Cardiac fibroblast (primary cell): ENCODE measurements around the gene CHIT1.
"Not testable (repeated sequence)": the region's sequence is repeated elsewhere in the genome, so short reads cannot be mapped to it uniquely, and the experiment has no call there.

Experiments used
- DNase-seq, 2 donors: peaks; one replicate each; pipeline versions ENCODE4 v3.0.0 to v3.0.0-alpha.2; 2010; ENCODE audit warnings: low read depth in 2 of 2
- H3K4me3 ChIP-seq, 2 donors: replicated peaks in 1 of 2; 1 replicate in 1 of 2; 2 replicates in 1 of 2; pipeline ENCODE4 v1.5.1; 2011; ENCODE audit warnings: low read depth in 2 of 2, low read length in 2 of 2, mild to moderate bottlenecking in 2 of 2, moderate library complexity in 1 of 2
- TF ChIP-seq, protein P1 (sequence below): IDR thresholded peaks from one replicate; pipeline ENCODE4 v1.5.1; 2011; ENCODE audit warnings: low read depth, mild to moderate bottlenecking, low read length, inconsistent platforms

CHIT1 gene

GRCh38 chr1:203271018-203271743, 41.7 kb upstream of the CHIT1 start:
- TF ChIP-seq, protein P1, sequence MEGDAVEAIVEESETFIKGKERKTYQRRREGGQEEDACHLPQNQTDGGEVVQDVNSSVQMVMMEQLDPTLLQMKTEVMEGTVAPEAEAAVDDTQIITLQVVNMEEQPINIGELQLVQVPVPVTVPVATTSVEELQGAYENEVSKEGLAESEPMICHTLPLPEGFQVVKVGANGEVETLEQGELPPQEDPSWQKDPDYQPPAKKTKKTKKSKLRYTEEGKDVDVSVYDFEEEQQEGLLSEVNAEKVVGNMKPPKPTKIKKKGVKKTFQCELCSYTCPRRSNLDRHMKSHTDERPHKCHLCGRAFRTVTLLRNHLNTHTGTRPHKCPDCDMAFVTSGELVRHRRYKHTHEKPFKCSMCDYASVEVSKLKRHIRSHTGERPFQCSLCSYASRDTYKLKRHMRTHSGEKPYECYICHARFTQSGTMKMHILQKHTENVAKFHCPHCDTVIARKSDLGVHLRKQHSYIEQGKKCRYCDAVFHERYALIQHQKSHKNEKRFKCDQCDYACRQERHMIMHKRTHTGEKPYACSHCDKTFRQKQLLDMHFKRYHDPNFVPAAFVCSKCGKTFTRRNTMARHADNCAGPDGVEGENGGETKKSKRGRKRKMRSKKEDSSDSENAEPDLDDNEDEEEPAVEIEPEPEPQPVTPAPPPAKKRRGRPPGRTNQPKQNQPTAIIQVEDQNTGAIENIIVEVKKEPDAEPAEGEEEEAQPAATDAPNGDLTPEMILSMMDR: no peak
- peak; percentile 76 to 84 for DNase-seq

DNA sequence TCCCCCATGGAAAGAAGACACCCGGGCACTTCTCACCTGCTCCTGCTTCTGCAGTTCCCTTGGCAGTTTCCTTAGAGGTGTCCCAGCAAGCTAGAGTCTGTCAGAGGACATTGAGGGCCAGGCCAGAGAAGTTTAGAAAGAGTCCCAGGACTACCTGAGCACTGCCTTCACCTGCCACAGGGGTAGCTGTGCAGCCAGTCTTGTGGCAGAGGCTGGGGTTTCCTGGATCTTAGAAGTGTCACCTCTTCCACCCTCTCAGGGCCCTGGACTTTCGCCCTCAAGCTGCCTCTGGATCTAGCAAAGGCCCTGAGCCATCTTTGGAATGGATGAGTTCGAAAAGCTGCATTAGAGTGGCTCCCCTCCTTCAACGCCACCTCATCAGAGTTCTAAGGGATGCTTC, 41.0 kb upstream of the CHIT1 start:
- TF ChIP-seq, protein P1: no peak
- no peak for DNase-seq
- H3K4me3 ChIP-seq: no peak overlapping the region

More at GRCh38 chr1:203271018-203271743, 41.7 kb upstream of the CHIT1 start:
- no peak overlapping the region for H3K4me3 ChIP-seq

GRCh38 chr1:203269654-203270020, 40.2 kb upstream of the CHIT1 start:
- no peak for DNase-seq

DNA sequence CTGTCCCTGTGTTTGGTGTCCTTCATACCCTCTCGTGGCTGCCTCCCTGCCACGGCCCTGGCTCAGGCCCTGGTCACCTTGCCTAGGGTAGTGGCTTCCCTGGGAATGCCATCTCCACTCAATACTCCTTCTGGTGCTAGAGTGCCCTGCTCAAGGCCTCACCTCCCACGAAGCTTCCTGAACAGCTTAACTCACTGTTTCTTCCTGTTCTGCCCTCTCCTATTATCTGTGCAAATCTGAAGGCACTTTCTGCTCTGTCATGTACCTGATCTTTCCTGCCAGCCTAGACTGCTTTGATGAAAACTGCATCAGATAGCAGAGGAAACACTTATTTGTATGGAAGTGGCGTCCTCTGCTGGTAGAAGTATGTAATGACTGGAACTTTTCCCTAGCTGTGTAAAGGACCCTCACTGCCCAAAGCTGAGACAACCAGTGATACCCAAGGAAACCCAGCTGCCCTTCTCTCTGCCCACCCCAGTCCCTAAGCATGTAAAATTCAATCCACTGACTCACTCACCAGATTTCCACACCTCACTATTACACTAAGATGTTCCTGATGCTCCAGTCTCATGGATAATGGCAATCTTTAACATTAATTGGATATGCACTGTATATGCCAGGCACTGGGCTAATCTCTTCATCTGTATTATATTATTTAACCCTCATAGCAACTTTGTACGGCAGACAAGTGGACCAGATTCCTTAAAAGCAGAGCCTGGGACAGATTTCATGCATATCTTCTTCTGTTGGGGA, 39.6 kb upstream of the CHIT1 start:
- DNase-seq: peak; percentile 83
- TF ChIP-seq, protein P1: peak; percentile 93
- H3K4me3 ChIP-seq: no peak overlapping the region

More at GRCh38 chr1:203269654-203270020, 40.2 kb upstream of the CHIT1 start:
- TF ChIP-seq, protein P1: no peak
- H3K4me3 ChIP-seq: no peak overlapping the region

GRCh38 chr1:203267912-203268311, 38.4 kb upstream of the CHIT1 start:
- H3K4me3 ChIP-seq: peak overlapping the region; percentile 55 to 64
- no peak for DNase-seq
- TF ChIP-seq, protein P1: no peak

DNA sequence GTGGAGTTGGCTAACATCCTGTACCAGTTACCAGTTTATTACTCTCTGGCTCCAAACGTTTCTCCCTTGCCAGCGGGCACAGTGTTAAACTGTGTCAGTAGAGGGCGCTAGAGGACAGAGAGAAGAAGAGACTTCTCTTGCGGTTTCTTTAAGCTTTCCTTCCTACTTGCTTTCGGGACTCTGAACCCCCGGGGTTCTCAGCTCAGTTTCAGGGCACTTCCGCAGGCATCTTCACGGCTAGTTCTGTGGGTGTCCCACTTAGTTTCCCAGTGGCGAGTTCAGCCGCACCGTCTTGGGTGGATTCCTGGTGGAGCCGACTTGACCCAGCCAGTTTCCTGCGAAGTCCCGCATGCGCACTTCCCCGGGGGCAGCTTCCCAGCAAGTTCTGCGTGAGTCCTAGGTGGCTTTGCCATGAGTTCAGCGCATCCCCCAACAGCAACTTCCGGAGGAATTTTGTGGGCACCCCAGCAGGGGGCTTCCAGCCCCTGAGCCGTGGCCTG, 37.9 kb upstream of the CHIT1 start:
- TF ChIP-seq, protein P1: peak; percentile 93
- peak overlapping the region; percentile 55 to 64 for H3K4me3 ChIP-seq
- peak; percentile 91 to 93 for DNase-seq

DNA sequence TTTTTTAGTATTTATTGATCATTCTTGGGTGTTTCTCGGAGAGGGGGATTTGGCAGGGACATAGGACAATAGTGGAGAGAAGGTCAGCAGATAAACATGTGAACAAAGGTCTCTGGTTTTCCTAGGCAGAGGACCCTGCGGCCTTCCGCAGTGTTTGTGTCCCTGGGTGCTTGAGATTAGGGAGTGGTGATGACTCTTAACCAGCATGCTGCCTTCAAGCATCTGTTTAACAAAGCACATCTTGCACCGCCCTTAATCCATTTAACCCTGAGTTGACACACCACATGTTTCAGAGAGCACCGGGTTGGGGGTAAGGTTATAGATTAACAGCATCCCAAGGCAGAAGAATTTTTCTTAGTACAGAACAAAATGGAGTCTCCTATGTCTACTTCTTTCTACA, 36.7 kb upstream of the CHIT1 start:
- DNase-seq, H3K4me3 ChIP-seq: not testable (repeated sequence)
